Measurements from ENCODE around the gene PYROXD2.
A peak's percentile ranks its signal among the peaks of the same experiment; 100 is the strongest.

PYROXD2 gene

DNA sequence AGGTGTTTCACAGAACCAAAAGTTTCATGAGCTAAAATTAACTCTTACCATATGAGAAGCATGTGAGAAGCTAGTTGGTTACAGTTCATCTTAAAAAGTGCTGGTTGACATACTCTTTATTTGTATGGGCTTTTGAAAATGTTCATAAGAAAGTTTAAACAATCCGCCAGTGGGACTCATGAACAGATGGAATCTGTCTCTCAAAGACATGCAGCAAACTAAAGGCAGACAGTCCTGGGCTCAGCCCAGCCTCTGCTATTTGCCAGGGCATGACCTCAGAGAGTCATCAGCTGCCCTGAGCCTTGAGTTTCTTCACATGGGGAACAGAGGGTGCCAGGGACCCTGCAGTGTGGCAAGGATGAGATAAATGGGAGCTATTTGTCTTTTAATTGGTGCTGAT, 3.2 kb downstream of the PYROXD2 start:
- no peak for DNase-seq

DNA sequence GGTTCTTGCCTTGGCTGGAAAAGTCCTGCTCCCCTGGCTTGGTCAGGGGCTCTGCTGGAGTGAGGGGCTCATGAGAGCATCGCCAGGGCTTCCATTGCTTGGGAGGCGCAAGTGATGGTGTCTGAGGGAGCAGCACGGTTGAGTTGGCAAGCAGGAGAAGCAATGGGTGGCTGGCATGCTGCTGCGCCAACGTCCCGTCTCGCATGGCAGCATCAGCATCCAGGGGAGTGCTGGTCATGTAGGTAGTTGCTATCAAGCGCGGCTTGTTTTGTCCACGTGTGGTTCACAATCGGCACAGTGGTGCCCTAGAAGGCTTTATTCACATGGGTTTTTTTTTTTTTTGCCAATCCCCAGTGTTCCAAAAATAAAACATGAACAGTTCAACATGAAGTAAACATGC, 3.8 kb downstream of the PYROXD2 start:
- no peak for DNase-seq

DNA sequence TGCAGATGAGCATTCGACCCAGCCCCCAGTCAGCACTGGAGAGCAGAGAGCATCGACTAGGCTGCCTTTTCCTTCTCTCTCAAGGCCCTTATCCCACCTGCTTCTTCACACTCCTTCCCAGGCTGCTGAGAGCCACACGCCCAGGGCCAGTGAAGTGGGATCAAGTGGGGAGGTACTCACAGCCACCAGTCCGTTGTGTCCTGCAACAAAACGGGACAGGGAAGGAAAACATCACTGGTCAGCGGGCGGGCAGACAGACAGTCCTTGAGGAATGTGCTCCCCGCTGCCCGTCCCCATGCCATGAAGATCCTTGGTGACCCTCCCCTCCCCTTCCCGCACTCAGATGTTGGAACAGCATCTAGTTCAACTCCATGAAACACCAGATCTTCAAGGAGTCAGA, 4.2 kb downstream of the PYROXD2 start:
- DNase-seq, result no peak

DNA sequence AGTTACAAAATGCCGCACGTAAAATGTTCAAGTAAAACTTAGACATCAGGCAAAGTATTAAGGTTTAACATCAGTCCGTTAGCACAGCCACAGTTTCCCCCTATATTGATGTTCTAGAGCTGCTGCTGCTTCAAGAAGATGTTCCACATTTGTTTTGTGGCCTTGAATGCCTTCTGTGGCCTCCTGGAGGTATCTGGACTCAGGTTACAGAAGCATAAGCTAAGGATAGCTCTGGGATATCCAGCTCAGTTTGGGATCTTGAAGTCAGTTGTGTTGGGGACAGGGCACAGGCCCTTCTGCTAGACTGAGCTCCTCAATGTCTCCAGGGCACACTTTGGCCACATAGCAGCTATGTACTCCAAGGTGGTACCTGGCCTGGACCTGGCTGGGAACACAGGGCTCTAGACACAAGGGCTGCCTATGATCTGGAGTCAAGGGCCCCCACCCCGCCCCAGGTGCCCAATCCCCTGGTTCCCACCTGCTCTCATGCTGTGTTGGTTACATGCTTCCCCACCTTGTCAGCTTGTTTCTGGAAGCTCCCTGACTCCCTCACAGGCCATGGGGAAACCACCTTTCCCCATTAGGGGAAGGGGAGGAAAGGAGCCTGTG, 4.7 kb downstream of the PYROXD2 start:
- no peak for DNase-seq

DNA sequence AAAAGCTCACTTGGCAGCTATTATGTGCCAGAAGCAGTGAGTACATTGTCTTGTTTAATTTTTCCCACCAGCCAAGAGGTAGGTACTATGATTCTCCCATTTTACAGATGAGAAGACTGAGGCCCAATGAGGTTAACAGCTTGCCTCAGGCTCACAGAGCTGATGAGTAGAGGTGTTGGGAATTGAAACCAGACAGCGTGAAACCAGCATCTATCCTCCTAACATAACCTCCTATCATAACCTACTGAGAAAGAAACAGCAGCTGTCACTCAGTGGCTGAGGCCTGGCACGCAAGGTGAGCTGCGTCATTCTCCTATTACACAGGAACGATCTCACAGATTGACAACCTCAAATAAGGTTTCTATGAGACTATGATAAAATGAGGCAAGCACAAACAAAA, 6.2 kb downstream of the PYROXD2 start:
- DNase-seq, result no peak

DNA sequence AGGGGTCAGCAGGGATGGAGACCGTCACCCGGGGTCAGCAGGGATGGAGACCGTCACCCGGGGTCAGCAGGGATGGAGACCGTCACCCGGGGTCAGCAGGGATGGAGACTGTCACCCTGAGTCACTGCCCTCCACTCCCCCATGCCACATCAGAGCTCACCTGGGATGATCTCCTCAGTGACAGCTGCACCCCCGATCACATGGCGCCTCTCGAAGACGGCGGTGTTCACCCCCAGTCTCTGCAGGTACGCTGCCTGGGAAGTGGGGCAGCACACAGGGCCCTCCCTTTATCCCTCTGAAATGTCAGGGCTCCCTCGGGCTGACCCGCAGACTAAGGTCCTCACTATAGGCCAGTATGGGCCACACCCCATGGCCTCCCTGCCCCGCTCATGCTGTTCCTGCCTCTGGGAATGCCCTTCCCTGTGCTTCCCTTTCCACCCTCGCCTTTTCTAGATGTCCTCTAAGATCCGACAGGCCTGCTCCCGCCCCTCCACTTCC, 7.2 kb downstream of the PYROXD2 start:
- no peak for DNase-seq

DNA sequence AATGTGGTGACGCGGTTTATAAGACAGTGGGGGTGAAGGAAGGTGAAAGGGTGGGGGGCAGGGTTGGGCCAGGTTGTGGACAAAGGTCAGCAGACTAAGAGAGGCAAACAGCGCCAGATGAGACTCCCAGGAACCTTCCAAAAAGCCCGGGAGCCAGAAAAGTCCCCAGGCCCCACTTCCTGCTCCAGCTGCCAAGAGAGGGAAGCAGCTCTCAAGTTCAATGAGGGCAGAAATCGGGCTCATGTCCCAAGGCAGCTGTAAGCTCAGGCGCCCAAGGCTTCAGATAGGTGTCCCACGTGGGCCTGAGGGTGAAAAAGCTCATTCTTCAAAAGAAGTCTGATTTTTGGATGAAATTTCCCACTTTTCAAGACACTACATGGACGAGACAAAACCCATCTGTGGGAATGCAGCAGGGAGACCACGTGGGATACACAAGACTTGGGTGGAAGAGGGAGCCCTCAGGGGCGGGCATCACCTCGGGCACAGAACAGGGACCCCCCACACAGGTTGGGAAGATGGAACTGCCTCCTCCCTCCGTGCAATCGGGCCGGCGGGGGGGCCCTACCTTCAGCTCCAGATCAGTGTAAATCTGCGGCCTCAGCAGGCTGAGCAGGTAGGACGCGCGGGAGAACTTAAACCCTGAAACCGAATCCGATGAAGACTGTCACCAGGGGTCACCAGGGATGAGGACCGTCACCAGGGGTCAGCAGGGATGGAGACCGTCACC, 7.8 kb downstream of the PYROXD2 start:
- DNase-seq, result no peak

DNA sequence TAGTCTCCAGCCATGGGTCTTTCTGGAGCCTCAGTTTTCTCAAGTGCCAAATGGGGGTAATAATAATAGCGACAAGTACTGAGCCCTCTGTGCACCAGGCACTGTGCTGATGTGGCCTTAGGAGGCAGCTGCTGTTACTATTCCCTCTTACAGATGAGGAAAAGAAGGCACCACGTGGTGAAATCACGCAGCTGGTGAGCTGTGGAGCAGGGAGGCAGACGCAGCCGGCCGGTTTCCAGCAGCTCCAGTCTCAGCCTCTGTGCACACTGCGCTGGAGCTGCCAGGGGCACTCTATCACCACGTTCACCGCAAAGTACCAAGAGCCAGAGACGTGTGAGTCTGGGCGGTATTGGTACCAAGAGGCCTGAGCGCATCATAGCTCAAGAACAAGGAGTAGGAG, 9.6 kb downstream of the PYROXD2 start:
- no peak for DNase-seq

DNA sequence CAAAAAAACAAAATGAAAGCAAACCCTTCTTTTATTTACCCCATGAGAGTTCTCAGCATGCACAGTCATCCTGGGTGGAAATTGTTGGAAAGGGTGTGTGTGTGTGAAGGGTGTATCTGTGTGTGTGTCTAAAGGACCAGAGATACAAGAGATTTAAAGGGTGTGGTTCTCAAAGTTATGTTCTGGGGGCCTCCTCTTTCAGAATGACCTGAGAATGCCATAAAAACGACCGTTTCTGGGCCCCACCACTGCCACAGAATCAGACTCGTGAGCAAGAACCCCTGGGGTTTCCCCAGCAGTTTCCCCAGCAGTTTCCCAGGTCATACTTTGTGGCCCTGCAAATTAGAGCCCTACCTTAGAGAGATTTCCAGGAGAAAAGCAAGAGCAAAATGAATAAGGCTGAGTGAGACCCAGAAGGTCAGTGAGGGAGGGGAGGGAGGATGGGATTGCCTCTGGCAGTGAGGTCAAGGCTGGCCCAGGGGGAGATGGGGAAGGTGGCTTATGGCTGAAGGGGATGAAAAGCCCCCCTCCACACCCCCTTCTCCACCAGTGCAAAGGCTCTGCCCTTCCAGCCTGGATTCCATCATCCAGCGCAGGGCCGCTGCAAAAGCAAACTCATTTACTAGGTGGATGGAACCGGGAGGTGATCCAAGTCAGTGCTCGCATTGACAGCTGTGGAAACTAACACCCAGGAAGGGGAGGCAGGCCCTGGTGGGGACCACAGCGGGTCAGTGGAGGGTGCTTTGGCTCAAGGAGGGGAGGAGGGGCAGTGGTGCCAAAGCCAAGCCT, 10.2 kb downstream of the PYROXD2 start:
- DNase-seq, result peak; percentile 25

DNA sequence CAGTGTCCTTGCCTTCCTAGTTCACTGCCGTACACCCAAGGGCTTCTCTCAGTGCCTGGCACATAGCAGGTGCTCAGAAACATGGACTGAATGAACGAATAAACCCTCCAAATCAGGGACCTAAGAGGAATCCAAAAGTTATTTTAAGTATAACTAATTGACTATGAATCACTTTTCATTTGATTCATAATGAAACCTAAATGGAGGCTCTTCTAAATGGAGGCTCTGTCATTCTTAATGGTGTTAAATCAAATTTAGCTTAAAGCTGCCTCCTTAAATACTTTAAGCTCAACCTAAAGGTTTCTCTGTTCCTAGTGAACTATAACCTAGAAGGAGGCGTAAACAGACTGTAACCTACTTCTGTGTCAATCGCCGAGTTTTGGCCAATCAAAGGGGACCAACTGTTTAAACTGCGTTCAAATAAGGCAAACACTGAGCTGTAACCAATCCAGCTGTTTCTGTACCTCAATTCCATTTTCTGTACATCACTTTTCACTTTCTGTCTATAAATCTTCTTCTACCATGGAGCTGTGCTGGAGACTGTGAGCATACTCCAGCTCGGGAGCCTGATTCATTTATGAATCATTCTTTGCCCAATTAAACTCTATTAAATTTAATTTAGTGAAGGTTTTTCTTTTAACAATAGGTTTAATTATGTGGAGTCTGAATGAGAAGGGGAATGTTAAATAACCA, 11.0 kb downstream of the PYROXD2 start:
- DNase-seq, result no peak

DNA sequence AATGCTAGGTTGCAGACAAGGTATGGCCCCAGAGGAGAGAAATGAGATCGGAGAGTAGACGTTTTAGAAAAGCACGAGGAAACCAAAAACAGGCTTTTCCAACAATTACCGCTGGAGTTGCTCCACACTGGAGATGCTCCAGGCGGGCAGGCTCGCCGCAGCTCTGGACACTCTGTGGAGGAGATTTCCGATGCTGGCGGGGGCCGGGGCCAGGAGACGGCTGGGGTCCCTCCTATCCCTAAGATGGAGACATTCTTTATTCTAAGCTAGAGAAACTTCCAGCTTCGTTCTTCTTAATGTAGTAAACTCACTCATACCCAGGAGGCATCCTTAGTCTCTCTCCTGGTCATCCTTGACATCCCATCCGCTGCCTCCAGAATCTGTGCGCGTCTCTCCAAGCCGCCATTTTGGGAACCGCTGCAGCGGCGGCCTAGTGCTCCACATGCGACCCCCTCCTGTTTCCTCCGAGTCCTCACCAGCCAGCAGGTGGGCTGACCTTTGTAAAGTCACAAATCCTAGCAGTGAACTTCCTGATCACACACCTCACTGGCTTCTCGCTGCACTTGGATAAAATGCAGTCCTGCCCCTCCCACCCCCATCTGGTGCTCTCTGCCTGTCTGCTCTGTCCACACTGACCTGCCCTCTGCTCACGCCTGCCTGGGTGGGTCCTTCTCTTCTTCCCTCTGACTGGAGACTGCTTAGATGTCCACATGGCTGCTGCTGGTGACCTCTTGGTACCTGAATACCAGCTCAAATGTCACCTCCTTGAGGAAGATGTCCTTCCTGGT, 11.9 kb downstream of the PYROXD2 start:
- DNase-seq, result no peak

DNA sequence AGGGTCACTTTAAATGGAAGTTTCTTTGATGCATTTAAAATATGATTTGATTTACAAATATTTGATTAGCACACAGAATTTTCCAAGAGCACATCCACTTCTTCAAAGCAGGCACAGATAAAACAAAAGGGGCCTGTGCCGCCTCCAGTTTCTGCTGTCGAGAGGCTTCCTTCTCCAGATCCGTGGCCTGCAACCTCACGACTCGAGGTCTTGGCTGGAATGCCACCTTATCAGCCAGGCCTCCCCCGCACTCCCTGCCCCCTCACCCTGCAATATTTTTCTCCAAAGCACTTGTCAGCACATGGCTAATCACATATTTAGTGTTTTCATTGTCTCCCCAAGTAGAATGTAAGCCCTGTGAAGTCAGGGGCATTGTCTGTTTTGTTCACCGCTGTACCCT, 12.5 kb downstream of the PYROXD2 start:
- no peak for DNase-seq

DNA sequence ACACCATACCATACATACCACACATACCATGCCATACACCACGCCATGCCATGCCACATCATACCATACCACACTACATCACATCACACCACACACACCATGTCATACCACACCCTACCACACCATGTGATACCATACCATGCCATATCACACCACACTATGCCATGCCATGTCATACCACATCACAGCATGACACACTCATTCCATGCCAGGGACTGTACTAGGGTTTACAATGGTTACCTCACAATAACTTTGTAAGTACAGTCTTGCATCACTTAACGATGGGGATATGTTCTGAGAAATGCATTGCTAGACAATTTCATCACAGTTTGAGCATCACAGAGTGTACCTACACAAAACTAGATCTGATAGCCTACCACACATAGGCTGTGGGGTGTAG, 14.5 kb downstream of the PYROXD2 start:
- DNase-seq, result peak; percentile 12

DNA sequence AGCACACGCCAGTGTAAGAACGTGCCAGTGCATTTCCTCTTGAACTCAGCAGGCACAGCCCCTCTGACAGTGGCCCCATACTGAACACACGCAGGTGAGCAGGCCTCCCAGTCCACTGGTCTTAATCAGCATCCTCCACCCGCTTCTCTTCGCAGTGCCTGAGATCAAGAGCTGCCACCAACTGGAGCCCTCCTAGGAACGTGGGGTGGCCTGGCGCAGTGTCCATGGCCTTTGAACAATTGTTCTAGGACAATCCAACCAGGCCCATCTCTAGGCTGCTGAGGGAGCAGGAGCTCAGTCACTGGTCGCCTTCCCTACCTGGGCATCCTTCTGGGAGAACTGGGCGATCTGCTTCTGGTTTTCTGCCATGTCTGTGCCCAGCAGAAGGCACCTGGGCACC, 15.2 kb downstream of the PYROXD2 start:
- no peak for DNase-seq

DNA sequence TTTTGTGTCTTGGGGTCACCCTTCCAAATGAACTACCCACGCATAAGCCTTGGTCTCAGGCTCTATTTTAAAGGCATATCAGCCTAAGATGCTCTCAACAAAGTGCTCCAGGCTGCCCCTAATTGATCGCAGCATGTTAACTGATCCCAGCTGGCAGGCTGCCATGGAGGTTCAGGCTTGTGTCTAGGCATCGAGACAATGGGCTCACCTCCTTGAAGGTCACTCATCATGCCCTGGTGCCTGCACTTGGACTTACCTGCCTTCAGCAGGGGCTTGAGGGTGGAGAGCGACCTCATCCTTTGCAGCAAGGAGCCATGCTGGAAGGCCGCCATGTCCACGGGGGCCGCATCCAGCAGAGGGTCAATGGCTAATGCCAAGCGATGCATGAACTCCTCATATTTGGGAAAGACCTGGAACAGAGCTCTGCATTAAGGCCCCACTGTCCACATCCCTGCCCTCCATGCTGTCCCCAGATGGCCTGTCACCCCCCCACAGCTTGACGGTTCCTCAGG, 17.8 kb downstream of the PYROXD2 start:
- DNase-seq, result no peak

DNA sequence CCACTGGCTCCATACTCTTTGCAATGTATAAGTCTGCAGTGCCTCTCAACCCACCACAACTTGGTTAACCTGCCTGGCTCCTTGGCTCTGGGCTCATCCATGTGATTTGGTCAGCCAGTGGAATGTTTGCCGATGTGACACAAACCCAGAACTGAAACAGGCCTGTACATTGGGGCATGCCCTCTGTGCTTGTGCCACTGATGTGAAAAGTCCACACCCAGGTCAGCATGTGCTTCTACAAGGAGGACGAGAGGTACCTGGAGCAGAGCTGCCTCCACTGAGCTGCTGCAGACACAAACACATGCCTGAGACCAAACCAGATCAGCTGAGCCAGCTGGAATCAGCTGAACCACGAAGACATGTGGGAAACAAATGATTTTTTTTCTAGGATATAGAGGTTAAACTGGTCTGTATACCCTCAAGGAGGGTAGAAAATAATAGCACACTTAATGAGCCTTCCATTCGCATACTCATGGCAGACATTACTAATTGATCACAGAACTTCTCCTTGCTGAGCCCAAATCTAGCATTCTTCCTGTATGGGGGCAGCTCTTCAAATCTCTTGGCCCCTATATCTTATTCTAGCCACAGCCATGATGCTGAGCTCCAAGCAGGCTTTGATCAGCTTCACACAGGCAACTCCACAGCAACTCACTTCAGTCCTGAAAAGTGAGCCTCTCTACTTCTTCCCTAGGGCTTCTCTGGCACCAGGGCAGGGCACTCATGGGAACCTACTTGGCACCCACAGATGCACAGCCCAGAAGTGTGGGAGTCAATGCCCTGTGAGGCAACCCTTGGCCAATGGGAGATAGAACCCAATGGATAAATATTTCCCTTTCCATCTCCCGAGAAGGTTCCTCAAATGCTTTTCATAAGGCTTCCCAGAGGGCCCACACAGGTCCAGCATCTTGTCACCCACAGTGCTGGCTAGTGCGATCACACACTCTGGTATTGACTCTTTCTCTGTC, 18.6 kb downstream of the PYROXD2 start:
- DNase-seq, result no peak

DNA sequence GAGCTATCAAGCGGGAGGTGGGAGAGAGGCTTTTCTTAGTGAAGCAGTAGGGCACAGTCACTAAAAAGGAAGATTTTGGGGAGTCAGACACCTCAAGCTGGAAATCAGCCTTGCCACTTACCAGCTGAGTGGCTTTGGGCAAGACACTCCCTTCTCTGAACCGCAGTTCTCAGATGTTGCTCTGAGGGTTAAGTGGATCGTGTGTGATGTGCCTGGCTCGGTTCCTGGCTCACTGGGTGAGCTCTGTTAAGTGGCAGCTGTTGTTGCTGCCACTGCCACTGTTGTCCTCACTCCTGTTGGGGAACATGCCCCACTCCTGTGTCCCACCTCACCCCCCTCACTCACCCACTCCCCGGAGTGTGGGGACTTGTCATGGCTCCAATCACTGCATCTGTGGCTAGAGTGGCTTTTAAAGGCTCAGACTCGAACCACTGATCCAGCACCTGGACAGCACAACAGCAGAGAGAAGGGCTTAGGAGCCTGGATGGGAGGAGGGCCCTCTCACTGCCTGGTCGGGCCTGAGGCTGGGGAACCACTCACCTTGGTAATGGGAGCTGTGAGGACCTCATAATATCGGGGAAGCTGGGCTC, 20.0 kb downstream of the PYROXD2 start:
- DNase-seq, result no peak

DNA sequence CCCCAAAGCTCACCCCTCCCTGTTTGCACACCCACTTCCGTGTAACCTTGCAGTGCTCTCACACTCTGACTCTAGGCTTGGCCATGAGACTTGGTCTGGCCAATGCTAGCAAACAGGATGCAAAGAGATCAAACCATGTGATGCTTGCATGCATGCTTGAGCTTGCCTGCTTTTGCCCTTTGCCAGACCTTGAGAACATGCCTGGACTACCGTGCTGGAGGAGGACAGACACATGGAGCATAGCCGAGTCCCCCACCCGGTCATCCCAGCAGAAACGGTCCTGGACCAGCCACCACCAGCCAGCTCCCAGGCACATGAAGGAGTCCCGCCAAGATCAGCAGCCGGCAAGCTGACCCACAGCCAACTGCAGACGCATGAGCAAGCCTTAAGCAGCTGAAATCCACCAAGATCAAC, 23.4 kb downstream of the PYROXD2 start:
- no peak for DNase-seq

DNA sequence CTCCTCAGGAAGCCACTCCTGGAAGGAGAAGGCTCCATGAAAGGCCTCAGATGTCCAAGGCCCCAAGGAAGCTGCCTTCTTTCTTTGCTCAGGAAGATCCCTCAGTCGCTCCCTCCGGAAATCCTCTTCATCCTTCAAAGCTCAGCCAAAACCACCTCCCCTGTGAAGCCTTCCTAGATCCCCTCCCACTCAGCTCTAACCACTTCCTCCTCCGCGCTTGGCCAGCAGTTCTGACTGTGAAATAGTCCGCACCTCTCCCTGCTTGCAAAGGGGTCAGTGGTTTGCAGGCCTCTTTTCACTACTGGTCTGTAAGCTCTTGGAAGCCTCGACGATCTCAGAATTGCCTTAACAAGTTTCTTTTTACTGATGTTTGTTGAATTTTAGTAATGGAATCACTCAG, 23.9 kb downstream of the PYROXD2 start:
- no peak for DNase-seq

DNA sequence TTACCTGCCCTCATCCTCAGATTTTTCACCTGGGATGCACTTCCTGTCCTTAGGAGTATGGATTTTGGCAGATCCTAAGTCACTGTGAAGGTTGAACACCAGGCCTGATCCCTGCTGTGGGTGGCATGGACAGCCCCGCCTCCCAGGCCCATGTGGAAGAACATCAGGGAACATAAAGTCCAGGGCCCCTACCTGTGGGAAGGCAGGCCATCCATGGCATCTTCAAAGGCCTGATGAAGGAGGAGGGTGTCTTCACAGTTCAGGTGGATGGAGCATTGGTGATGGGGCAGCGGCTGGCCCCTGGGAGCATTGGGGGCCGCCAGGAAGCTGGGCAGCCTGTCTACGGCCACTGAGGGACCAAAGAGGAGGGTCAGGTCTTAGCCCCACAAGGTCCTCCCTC, 24.6 kb downstream of the PYROXD2 start:
- no peak for DNase-seq

DNA sequence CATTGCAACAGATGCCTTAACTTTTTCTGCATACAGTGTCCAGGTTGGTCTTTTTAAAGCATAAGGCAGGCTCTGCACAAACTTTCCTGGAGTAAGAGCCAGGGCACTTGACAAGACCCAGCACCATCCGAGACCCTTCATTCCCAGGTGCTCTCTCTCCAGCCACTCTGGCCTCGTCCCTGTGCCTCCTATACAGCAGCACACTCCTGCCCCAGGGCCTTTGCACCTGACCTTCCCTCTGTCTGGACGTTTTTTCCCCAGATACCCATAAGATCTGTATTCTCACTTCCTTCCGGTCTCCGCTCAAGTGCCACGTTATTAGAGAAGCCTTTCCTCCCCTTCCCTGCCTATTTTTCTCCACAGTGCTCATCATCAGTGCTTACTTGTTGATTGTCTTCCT, 25.6 kb downstream of the PYROXD2 start:
- DNase-seq, result no peak
